Adrenal gland (tissue), 12 donors: Measurements from ENCODE around the gene ZC3H12D. TPM values are rescaled to one million over a fixed set of nuclear protein-coding genes. Genes with fewer than 3 reads are reported as not detected.
A peak's percentile ranks its signal among the peaks of the same experiment; 100 is the strongest.

Experiments used
- DNase-seq, 7 donors: peaks; one replicate each; pipeline ENCODE4 v3.0.0-alpha.2; 2019 to 2020
- H3K27ac ChIP-seq, 5 donors: fragments of 200-600 bp; sonication (generic) in 4 of 5; 1 replicate in 3 of 5; 2 replicates in 2 of 5; pipeline versions ENCODE4 v1.5.1 to v1.8.0; 2016 to 2020; ENCODE audit warnings: mild to moderate bottlenecking in 1 of 5
- H3K27me3 ChIP-seq: fragments of 200-600 bp; 2 replicates; pipeline ENCODE4 v1.8.0; 2021
- H3K36me3 ChIP-seq, 2 donors: fragments of 200-600 bp; replicated peaks in 1 of 2; 1 replicate in 1 of 2; 2 replicates in 1 of 2; pipeline versions ENCODE4 v1.5.1 to v1.8.0; 2018 to 2022
- H3K4me1 ChIP-seq, 2 donors: fragments of 200-600 bp; replicated peaks in 1 of 2; 1 replicate in 1 of 2; 2 replicates in 1 of 2; pipeline versions ENCODE4 v1.5.1 to v1.8.0; 2018 to 2021
- H3K4me3 ChIP-seq, 4 donors: fragments of 200-600 bp; sonication (generic) in 3 of 4; one replicate each; pipeline ENCODE4 v1.5.1; 2016 to 2018
- H3K9me3 ChIP-seq, 3 donors: fragments of 200-600 bp; sonication (generic) in 1 of 3; replicated peaks in 1 of 3; 1 replicate in 2 of 3; 2 replicates in 1 of 3; pipeline versions ENCODE4 v1.5.1 to v1.8.0; 2016 to 2021
- POLR2A ChIP-seq, 2 donors: fragments of 450-650 bp; IDR thresholded peaks; one replicate each; pipeline ENCODE4 v1.6.1; 2017; ENCODE audit warnings: antibody characterized with exemption in 2 of 2, mild to moderate bottlenecking in 2 of 2, moderate library complexity in 1 of 2
- WGBS, 4 donors: extraction: QIAGEN DNeasy Blood & Tissue Kit in 2 of 4; methylation state at CpG; one replicate each; pipeline versions ENCODE4 v1.1.5 to v1.1.7; 2013 to 2017; 5-methylcytosine and 5-hydroxymethylcytosine counted together
- intact Hi-C, 2 donors: fragments of 100-400 bp; cut with DNase I; formaldehyde crosslinking; loops; one replicate each; pipeline versions ENCODE4 v1.14.1 to v1.15.0; 2022 to 2023
- polyA plus RNA-seq, 3 donors: library from polyadenylated mRNA; stranded (reverse); fragments of 200-250 nt in 2 of 3; fragments of 350-450 nt in 1 of 3; fragmentation: Illumina TruSeq in 1 of 3; extraction: RNeasy Lipid Tissue Mini Kit (QIAGEN cat#74804) in 1 of 3; gene quantifications; one replicate each; pipeline ENCODE4 v1.2.3, GENCODE V29; 2013 to 2014
- total RNA-seq, 9 donors: library from RNA; depleted of rRNA in 4 of 9; stranded (reverse); fragments of >200 nt in 4 of 9; fragments of 120-200 nt in 1 of 9; fragmentation: NEBNext Ultra II Directional in 1 of 9; extraction: Animal tissue kit (Norgen Biotek cat#: 25700) in 1 of 9; gene quantifications; one replicate each; pipeline versions ENCODE4 v1.1.0 to v1.2.4, GENCODE V29; 2013 to 2023
- TF ChIP-seq, protein P1 (sequence below), 6 experiments: fragments of 450-650 bp in 4 of 6; fragments of 200-600 bp in 2 of 6; sonication (generic) in 1 of 6; IDR thresholded peaks; 1 replicate in 5 of 6; 2 replicates in 1 of 6; pipeline versions ENCODE4 v1.5.1 to v1.8.0; 2016 to 2021; ENCODE audit warnings: antibody characterized with exemption in 6 of 6, mild to moderate bottlenecking in 2 of 6, moderate library complexity in 1 of 6
- donor health status: healthy with polysubstance abuse.
- donor health status: Bipolar disorder and iron deficiency.
- donor health status: DM: yes; HTN: yes; CAD: no.
- donor health status: DM: no; HTN: no; CAD: no.
- donor health status: DM: no; HTN: no; CAD: no.
- donor health status: DM: yes; HTN: yes; CAD: no.

ZC3H12D gene
- total and polyA plus RNA-seq, 12 donors, result 0.44 to 12.0 (median 1.8) TPM

DNA sequence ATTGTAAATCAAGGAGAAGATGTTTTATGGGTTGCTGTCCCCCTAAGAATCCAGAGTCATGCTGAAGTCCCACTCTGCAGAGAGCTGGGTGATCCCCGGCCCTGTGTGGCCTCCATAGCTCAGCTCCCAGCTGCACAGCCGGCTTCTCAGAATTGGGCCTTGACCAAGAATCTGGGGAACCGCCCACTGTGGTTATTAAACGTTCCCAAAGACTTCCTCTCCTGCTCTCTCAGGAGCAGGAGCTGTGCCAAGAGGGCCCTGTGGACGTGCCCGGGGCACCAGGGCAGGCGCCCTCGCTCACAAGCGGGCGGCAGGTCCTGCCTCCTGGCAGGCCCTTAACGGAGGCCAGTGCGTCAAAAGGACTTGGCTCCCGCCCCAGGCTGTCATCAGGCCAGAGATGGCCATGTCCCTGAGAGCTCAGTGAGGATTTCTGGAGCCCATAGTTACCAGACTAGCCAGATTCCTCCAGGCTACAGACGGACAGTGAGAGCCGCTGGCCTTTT lies 30.4 kb downstream of the ZC3H12D start:
- peaks cover 15 to 30% of the 10 kb centered on the region in 2 donors for H3K4me1 ChIP-seq
- H3K36me3 ChIP-seq, result no peaks in the 10 kb centered on the region
- peak; percentile 97 to 99 (median 98) for DNase-seq
- TF ChIP-seq, protein P1, sequence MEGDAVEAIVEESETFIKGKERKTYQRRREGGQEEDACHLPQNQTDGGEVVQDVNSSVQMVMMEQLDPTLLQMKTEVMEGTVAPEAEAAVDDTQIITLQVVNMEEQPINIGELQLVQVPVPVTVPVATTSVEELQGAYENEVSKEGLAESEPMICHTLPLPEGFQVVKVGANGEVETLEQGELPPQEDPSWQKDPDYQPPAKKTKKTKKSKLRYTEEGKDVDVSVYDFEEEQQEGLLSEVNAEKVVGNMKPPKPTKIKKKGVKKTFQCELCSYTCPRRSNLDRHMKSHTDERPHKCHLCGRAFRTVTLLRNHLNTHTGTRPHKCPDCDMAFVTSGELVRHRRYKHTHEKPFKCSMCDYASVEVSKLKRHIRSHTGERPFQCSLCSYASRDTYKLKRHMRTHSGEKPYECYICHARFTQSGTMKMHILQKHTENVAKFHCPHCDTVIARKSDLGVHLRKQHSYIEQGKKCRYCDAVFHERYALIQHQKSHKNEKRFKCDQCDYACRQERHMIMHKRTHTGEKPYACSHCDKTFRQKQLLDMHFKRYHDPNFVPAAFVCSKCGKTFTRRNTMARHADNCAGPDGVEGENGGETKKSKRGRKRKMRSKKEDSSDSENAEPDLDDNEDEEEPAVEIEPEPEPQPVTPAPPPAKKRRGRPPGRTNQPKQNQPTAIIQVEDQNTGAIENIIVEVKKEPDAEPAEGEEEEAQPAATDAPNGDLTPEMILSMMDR (IDR thresholded peaks at IDR 0.05), result no peak
- TF ChIP-seq POLR2A (IDR thresholded peaks at IDR 0.05), result peak in 1 of 2 donors; percentile 42
- H3K9me3 ChIP-seq, result no peaks in the 10 kb centered on the region
- no peaks in the 10 kb centered on the region for H3K27me3 ChIP-seq
- H3K4me3 ChIP-seq, result no peak overlapping the region
- 7 to 31% (median 8%) methylated on average over 10 to 15 of the region's 15 CpGs; no CpG with 5 or more reads in 1 of the 4 donors for WGBS, 4 donors
- H3K27ac ChIP-seq, result peak overlapping the region in 3 of 5 donors; percentile 39 to 71 (median 65)
- intact Hi-C loops, result no loop called here

- no peaks in the 10 kb centered on the region for H3K27me3 ChIP-seq
- intact Hi-C loops, result no loop called here
- 46 to 60% (median 55%) methylated on average over 4 to 6 of the region's 6 CpGs for WGBS, 4 donors
- DNase-seq, result no peak
- H3K27ac ChIP-seq, result peak overlapping the region in 3 of 5 donors; percentile 39 to 71 (median 65)
- no peaks in the 10 kb centered on the region for H3K36me3 ChIP-seq
- no peaks in the 10 kb centered on the region for H3K9me3 ChIP-seq
- peaks cover 15 to 30% of the 10 kb centered on the region in 2 donors for H3K4me1 ChIP-seq
- no peak for TF ChIP-seq POLR2A (IDR thresholded peaks at IDR 0.05)
- TF ChIP-seq, protein P1 (IDR thresholded peaks at IDR 0.05), result no peak
- H3K4me3 ChIP-seq, result no peak overlapping the region
These were observed 31.0 kb downstream of the ZC3H12D start for GRCh38 chr6:149453597-149454345.

- 93 to 97% (median 94%) methylated on average over 5 to 13 of the region's 13 CpGs for whole genome bisulfite sequencing, 4 donors
- H3K27ac ChIP-seq, result no peak overlapping the region
- no peaks in the 10 kb centered on the region for H3K9me3 ChIP-seq
- no peak overlapping the region for H3K4me3 ChIP-seq
- TF ChIP-seq, protein P1 (IDR thresholded peaks at IDR 0.05), result no peak
- no peak for TF ChIP-seq POLR2A (IDR thresholded peaks at IDR 0.05)
- no peaks in the 10 kb centered on the region for H3K36me3 ChIP-seq
- intact Hi-C loops, result no loop called here
- H3K27me3 ChIP-seq, result no peaks in the 10 kb centered on the region
- H3K4me1 ChIP-seq, result peaks cover 15 to 30% of the 10 kb centered on the region in 2 donors
- DNase-seq, result no peak
These were observed 32.5 kb downstream of the ZC3H12D start for GRCh38 chr6:149452037-149452939.
